CD14-positive monocyte (primary cell): ENCODE results near the gene PKLR. TPM values are rescaled to one million over a fixed set of nuclear protein-coding genes. Genes with fewer than 3 reads are reported as not detected.
A peak's percentile ranks its signal among the peaks of the same experiment; 100 is the strongest.

Experiments
- DNase-seq, 3 donors: peaks; one replicate each; pipeline ENCODE4 v3.0.0-alpha.2; 2011 to 2022
- H2AFZ ChIP-seq: 2 replicates; pipeline ENCODE4 v1.6.0; 2012; ENCODE audit warnings: mild to moderate bottlenecking, low read depth, low read length, inconsistent platforms; ENCODE audit not compliant: insufficient read depth, poor library complexity, severe bottlenecking
- H3K27ac ChIP-seq, 2 donors: 1 replicate in 1 of 2; 2 replicates in 1 of 2; pipeline ENCODE4 v1.5.1; 2012 to 2013; ENCODE audit warnings: low read length in 2 of 2, control low read depth in 1 of 2, inconsistent platforms in 1 of 2, low read depth in 1 of 2, mild to moderate bottlenecking in 1 of 2
- H3K27me3 ChIP-seq, 2 donors: one replicate each; pipeline versions ENCODE4 v1.6.0 to v1.6.1; 2011 to 2013; ENCODE audit warnings: low read length in 2 of 2; ENCODE audit not compliant: control insufficient read depth in 2 of 2, insufficient read depth in 2 of 2
- H3K36me3 ChIP-seq, 2 donors: replicated peaks in 1 of 2; 1 replicate in 1 of 2; 2 replicates in 1 of 2; pipeline versions ENCODE4 v1.5.1 to v1.6.1; 2012 to 2013; ENCODE audit warnings: low read length in 2 of 2, control low read depth in 1 of 2, inconsistent platforms in 1 of 2, mild to moderate bottlenecking in 1 of 2; ENCODE audit not compliant: insufficient read depth in 2 of 2, control insufficient read depth in 1 of 2
- H3K4me1 ChIP-seq, 2 donors: 1 replicate in 1 of 2; 2 replicates in 1 of 2; pipeline versions ENCODE4 v1.5.1 to v1.6.1; 2012 to 2013; ENCODE audit warnings: low read length in 2 of 2, control low read depth in 1 of 2, inconsistent platforms in 1 of 2, mild to moderate bottlenecking in 1 of 2, moderate library complexity in 1 of 2; ENCODE audit not compliant: insufficient read depth in 2 of 2, control insufficient read depth in 1 of 2
- H3K4me2 ChIP-seq: replicated peaks from 2 replicates; pipeline ENCODE3; 2012; ENCODE audit warnings: low read length, moderate library complexity, mild to moderate bottlenecking; ENCODE audit not compliant: poor library complexity, severe bottlenecking; ENCODE audit errors: extremely low read depth
- H3K4me3 ChIP-seq, 3 experiments: fragments of 200-600 bp in 1 of 3; sonication (generic) in 1 of 3; replicated peaks in 1 of 3; 1 replicate in 2 of 3; 2 replicates in 1 of 3; pipeline ENCODE4 v1.5.1; 2011 to 2013; ENCODE audit warnings: low read length in 3 of 3, mild to moderate bottlenecking in 3 of 3, control low read depth in 2 of 3, low read depth in 2 of 3, inconsistent platforms in 1 of 3, moderate library complexity in 1 of 3
- H3K79me2 ChIP-seq: 2 replicates; pipeline ENCODE4 v1.6.0; 2012; ENCODE audit warnings: mild to moderate bottlenecking, control low read depth, inconsistent platforms, low read length, moderate library complexity; ENCODE audit not compliant: insufficient read depth
- H3K9ac ChIP-seq: 2 replicates; pipeline ENCODE4 v1.6.0; 2017; ENCODE audit warnings: low read length, mild to moderate bottlenecking; ENCODE audit not compliant: insufficient read depth, poor library complexity, severe bottlenecking
- H3K9me3 ChIP-seq, 2 donors: replicated peaks in 1 of 2; 1 replicate in 1 of 2; 2 replicates in 1 of 2; pipeline versions ENCODE4 v1.5.1 to v1.6.1; 2012 to 2013; ENCODE audit warnings: low read length in 2 of 2, control low read depth in 1 of 2; ENCODE audit not compliant: control insufficient read depth in 1 of 2, insufficient read depth in 1 of 2
- H4K20me1 ChIP-seq: 2 replicates; pipeline ENCODE4 v1.6.0; 2012; ENCODE audit warnings: mild to moderate bottlenecking, low read length, control low read depth, moderate library complexity; ENCODE audit not compliant: insufficient read depth
- H3K27ac Mint-ChIP-seq, 7 donors: one replicate each; pipeline ENCODE4 v1.8.0; 2020; ENCODE audit warnings: mild to moderate bottlenecking in 7 of 7, mixed read lengths in 7 of 7, moderate library complexity in 6 of 7, inconsistent platforms in 2 of 7
- H3K27me3 Mint-ChIP-seq, 3 donors: one replicate each; pipeline ENCODE4 v1.8.0; 2021 to 2022; ENCODE audit warnings: low read depth in 3 of 3, mild to moderate bottlenecking in 3 of 3, mixed read lengths in 3 of 3, moderate library complexity in 3 of 3, inconsistent platforms in 1 of 3
- H3K36me3 Mint-ChIP-seq, 2 donors: one replicate each; pipeline ENCODE4 v1.8.0; 2020; ENCODE audit warnings: mixed read lengths in 2 of 2, inconsistent platforms in 1 of 2, mild to moderate bottlenecking in 1 of 2
- H3K4me1 Mint-ChIP-seq: one replicate; pipeline ENCODE4 v1.8.0; 2020; ENCODE audit warnings: mild to moderate bottlenecking, mixed read lengths
- H3K4me3 Mint-ChIP-seq, 2 donors: one replicate each; pipeline ENCODE4 v1.8.0; 2020; ENCODE audit warnings: mild to moderate bottlenecking in 2 of 2, mixed read lengths in 2 of 2, moderate library complexity in 1 of 2
- H3K9me3 Mint-ChIP-seq, 7 donors: one replicate each; pipeline ENCODE4 v1.8.0; 2020 to 2022; ENCODE audit warnings: mixed read lengths in 7 of 7, mild to moderate bottlenecking in 6 of 7, moderate library complexity in 6 of 7, inconsistent platforms in 2 of 7
- CTCF ChIP-seq: fragments of 200-600 bp; IDR thresholded peaks from one replicate; pipeline ENCODE4 v1.8.0; 2022; ENCODE audit warnings: antibody characterized with exemption, mild to moderate bottlenecking
- WGBS: methylation state at CpG from one replicate; pipeline ENCODE4 v1.1.5; 2013; ENCODE audit warnings: missing lambda C conversion rate; ENCODE audit not compliant: insufficient coverage; 5-methylcytosine and 5-hydroxymethylcytosine counted together
- intact Hi-C, 2 donors: fragments of 100-400 bp; cut with micrococcal nuclease; formaldehyde crosslinking; loops; one replicate each; pipeline versions ENCODE4 v1.15.0 to v1.15.1; 2023
- polyA plus RNA-seq, 3 donors: library from polyadenylated mRNA; depleted of rRNA in 1 of 3; unstranded in 2 of 3; stranded (reverse) in 1 of 3; fragments of 300-500 nt in 2 of 3; fragments of >200 nt in 1 of 3; fragmentation: Illumina TruSeq in 2 of 3; gene quantifications; 1 replicate in 2 of 3; 2 replicates in 1 of 3; pipeline ENCODE4 v1.2.3, GENCODE V29; 2012 to 2021

PKLR gene
- polyA plus RNA-seq, 3 donors = 0.05 TPM; not detected in 2

GRCh38 chr1:155300024-155300423 is 1.2 kb downstream of the PKLR start:
- Histone ChIP-seq H3K36me3 (no peaks in the 10 kb centered on the region), H3K9ac (no peak overlapping the region), H3K27ac (no peak overlapping the region), H3K9me3 (no peaks in the 10 kb centered on the region), H3K4me3 (no peak overlapping the region), H2AFZ (no peak overlapping the region), H3K27me3 (peaks cover 10 to 19% of the 10 kb centered on the region in 2 donors), H3K79me2 (no peaks in the 10 kb centered on the region), H3K4me1 (peaks cover 5 to 7% of the 10 kb centered on the region in 2 donors), H3K4me2 (no peak overlapping the region), H4K20me1 (no peaks in the 10 kb centered on the region)
- Mint-ChIP-seq H3K36me3 (no peaks in the 10 kb centered on the region), H3K4me1 (peaks cover 9% of the 10 kb centered on the region), H3K27me3 (peaks cover 22 to 34% (median 27%) of the 10 kb centered on the region in 3 donors), H3K27ac (no peak overlapping the region), H3K9me3 (peaks cover 0 to 4% (median 0%) of the 10 kb centered on the region in 7 donors), H3K4me3 (no peak overlapping the region)
- intact Hi-C loops = no loop called here
- TF ChIP-seq CTCF = no peak
- DNase-seq = no peak
- 96% methylated on average over 4 of the region's 8 CpGs for whole genome bisulfite sequencing

GRCh38 chr1:155297384-155297783 is 3.9 kb downstream of the PKLR start:
- Histone ChIP-seq H3K27ac (no peak overlapping the region), H3K4me1 (peaks cover 6 to 9% of the 10 kb centered on the region in 2 donors), H3K79me2 (no peaks in the 10 kb centered on the region), H3K4me2 (no peak overlapping the region), H3K4me3 (no peak overlapping the region), H4K20me1 (no peaks in the 10 kb centered on the region), H2AFZ (no peak overlapping the region), H3K27me3 (peaks cover 17 to 39% of the 10 kb centered on the region in 2 donors), H3K9ac (no peak overlapping the region), H3K36me3 (no peaks in the 10 kb centered on the region), H3K9me3 (no peaks in the 10 kb centered on the region)
- Mint-ChIP-seq H3K9me3 (peaks cover 0 to 5% (median 3%) of the 10 kb centered on the region in 7 donors), H3K4me1 (peaks cover 13% of the 10 kb centered on the region), H3K4me3 (no peak overlapping the region), H3K27me3 (peaks cover 39 to 55% (median 45%) of the 10 kb centered on the region in 3 donors), H3K36me3 (peaks cover 0 to 5% of the 10 kb centered on the region in 2 donors), H3K27ac (peak overlapping the region in 1 of 7 donors; percentile 34)
- TF ChIP-seq CTCF = no peak
- intact Hi-C loops = no loop called here
- 78% methylated on average over 6 of the region's 7 CpGs for WGBS
- DNase-seq = no peak
